Esophagus muscularis mucosa (tissue), 4 donors: ENCODE data around the gene UFM1. TPM values are rescaled to one million over a fixed set of nuclear protein-coding genes. Genes with fewer than 3 reads are reported as not detected.

Experiments
- DNase-seq: peaks from one replicate; pipeline ENCODE4 v3.0.0-alpha.2; 2017; ENCODE audit errors: extremely low spot score
- H3K27ac ChIP-seq, 4 donors: fragments of 200-600 bp; sonication (generic); replicated peaks in 1 of 4; 1 replicate in 3 of 4; 2 replicates in 1 of 4; pipeline ENCODE4 v1.5.1; 2016 to 2019; ENCODE audit warnings: mild to moderate bottlenecking in 1 of 4
- H3K27me3 ChIP-seq, 4 donors: fragments of 200-600 bp; sonication (generic); one replicate each; pipeline versions ENCODE4 v1.5.1 to v1.6.0; 2016 to 2019
- H3K36me3 ChIP-seq, 4 donors: fragments of 200-600 bp; sonication (generic); one replicate each; pipeline ENCODE4 v1.5.1; 2016 to 2019
- H3K4me1 ChIP-seq, 4 donors: fragments of 200-600 bp; sonication (generic); one replicate each; pipeline ENCODE4 v1.5.1; 2016 to 2019
- H3K4me3 ChIP-seq, 4 donors: fragments of 200-600 bp; sonication (generic); 1 replicate in 2 of 4; 2 replicates in 2 of 4; pipeline ENCODE4 v1.5.1; 2016 to 2019; ENCODE audit warnings: mild to moderate bottlenecking in 4 of 4, moderate library complexity in 1 of 4
- H3K9me3 ChIP-seq, 4 donors: fragments of 200-600 bp; sonication (generic); 1 replicate in 3 of 4; 2 replicates in 1 of 4; pipeline ENCODE4 v1.5.1; 2016 to 2019
- CTCF ChIP-seq, 3 experiments: fragments of 200-600 bp in 2 of 3; fragments of 450-650 bp in 1 of 3; sonication (generic) in 2 of 3; IDR thresholded peaks; one replicate each; pipeline ENCODE4 v1.5.1; 2017 to 2019; ENCODE audit warnings: antibody characterized with exemption in 3 of 3, mild to moderate bottlenecking in 2 of 3, moderate library complexity in 1 of 3
- EP300 ChIP-seq: sonication (generic); formaldehyde crosslinking; IDR thresholded peaks from one replicate; pipeline ENCODE4 v1.6.1; 2017; ENCODE audit warnings: antibody characterized with exemption
- POLR2A ChIP-seq: fragments of 450-650 bp; IDR thresholded peaks from one replicate; pipeline ENCODE4 v1.6.1; 2017; ENCODE audit warnings: antibody characterized with exemption, moderate library complexity, mild to moderate bottlenecking, low read depth
- POLR2AphosphoS5 ChIP-seq, 2 donors: sonication (generic); formaldehyde crosslinking; IDR thresholded peaks; one replicate each; pipeline ENCODE4 v1.6.1; 2017; ENCODE audit warnings: antibody characterized with exemption in 2 of 2
- WGBS: methylation state at CpG from one replicate; pipeline ENCODE4 v1.1.5; 2018; 5-methylcytosine and 5-hydroxymethylcytosine counted together
- intact Hi-C: fragments of 100-400 bp; cut with DNase I; formaldehyde crosslinking; loops from one replicate; pipeline ENCODE4 v1.15.1; 2023
- total RNA-seq, 4 donors: library from RNA; depleted of rRNA; stranded (reverse); fragments of >200 nt; gene quantifications; one replicate each; pipeline versions ENCODE4 v1.1.0 to v1.2.1, GENCODE V29; 2016

The UFM1 gene
- total RNA-seq, 4 donors from 2014 or later = 36.2 to 51.0 (median 44.4) TPM

- Histone ChIP-seq H3K27ac (no peak overlapping the region), H3K27me3 (no peaks in the 10 kb centered on the region), H3K36me3 (no peaks in the 10 kb centered on the region), H3K9me3 (no peaks in the 10 kb centered on the region), H3K4me3 (no peak overlapping the region), H3K4me1 (no peaks in the 10 kb centered on the region)
- no peak for DNase-seq
- 99% methylated on average over 2 of the region's 2 CpGs for WGBS
- TF ChIP-seq CTCF (IDR thresholded peaks at IDR 0.05) (no peak), POLR2AphosphoS5 (IDR thresholded peaks at IDR 0.05) (no peak), EP300 (no peak), POLR2A (no peak)
- intact Hi-C loops = no loop called here
Measured at GRCh38 chr13:38409771-38410170, 60.1 kb downstream of the UFM1 start.

- Histone ChIP-seq H3K4me3 (no peak overlapping the region), H3K4me1 (no peaks in the 10 kb centered on the region), H3K27me3 (no peaks in the 10 kb centered on the region), H3K9me3 (no peaks in the 10 kb centered on the region), H3K36me3 (no peaks in the 10 kb centered on the region), H3K27ac (no peak overlapping the region)
- intact Hi-C loops = no loop called here
- no peak for DNase-seq
- WGBS = 34% methylated on average over 1 of the region's 1 CpG
- TF ChIP-seq POLR2A (no peak), EP300 (no peak)
Measured at GRCh38 chr13:38412266-38412665, 62.6 kb downstream of the UFM1 start.
